Activated CD8-positive, alpha-beta memory T cell treated with anti-CD3 and anti-CD28 coated beads, Interleukin-2, amount 50 U/mL, for 1 hour (primary cell): Measurements from ENCODE around the gene PEPD.

Experiments
- DNase-seq: peaks from one replicate; pipeline ENCODE4 v3.0.0-alpha.2; 2020; ENCODE audit errors: extremely low read depth

Gene PEPD

GRCh38 chr19:33359581-33359980 lies 162.0 kb downstream of the PEPD start:
- DNase-seq = no peak

GRCh38 chr19:33358408-33358807 lies 163.2 kb downstream of the PEPD start:
- no peak for DNase-seq

GRCh38 chr19:33357556-33357955 lies 164.0 kb downstream of the PEPD start:
- DNase-seq = no peak

GRCh38 chr19:33355535-33355934 lies 166.1 kb downstream of the PEPD start:
- DNase-seq = no peak

- no peak for DNase-seq
Measured at GRCh38 chr19:33350538-33351309, 170.9 kb downstream of the PEPD start.

GRCh38 chr19:33349319-33350289 lies 172.0 kb downstream of the PEPD start:
- DNase-seq = no peak

- DNase-seq = no peak
Measured at GRCh38 chr19:33348301-33349010, 173.1 kb downstream of the PEPD start.

- DNase-seq = no peak
Measured at GRCh38 chr19:33347300-33347699, 174.3 kb downstream of the PEPD start.

- no peak for DNase-seq
Measured at GRCh38 chr19:33346665-33347064, 174.9 kb downstream of the PEPD start.

- DNase-seq = no peak
Measured at GRCh38 chr19:33345163-33345562, 176.4 kb downstream of the PEPD start.

GRCh38 chr19:33344573-33344925 lies 177.0 kb downstream of the PEPD start:
- no peak for DNase-seq

- no peak for DNase-seq
Measured at GRCh38 chr19:33343859-33344572, 177.6 kb downstream of the PEPD start.

GRCh38 chr19:33343301-33343700 lies 178.3 kb downstream of the PEPD start:
- DNase-seq = no peak

- DNase-seq = no peak
Measured at GRCh38 chr19:33340991-33341390, 180.6 kb downstream of the PEPD start.

GRCh38 chr19:33339016-33339984 lies 182.3 kb downstream of the PEPD start:
- no peak for DNase-seq
